ENCODE measurements around the gene GALR2.

The GALR2 gene, protein sequence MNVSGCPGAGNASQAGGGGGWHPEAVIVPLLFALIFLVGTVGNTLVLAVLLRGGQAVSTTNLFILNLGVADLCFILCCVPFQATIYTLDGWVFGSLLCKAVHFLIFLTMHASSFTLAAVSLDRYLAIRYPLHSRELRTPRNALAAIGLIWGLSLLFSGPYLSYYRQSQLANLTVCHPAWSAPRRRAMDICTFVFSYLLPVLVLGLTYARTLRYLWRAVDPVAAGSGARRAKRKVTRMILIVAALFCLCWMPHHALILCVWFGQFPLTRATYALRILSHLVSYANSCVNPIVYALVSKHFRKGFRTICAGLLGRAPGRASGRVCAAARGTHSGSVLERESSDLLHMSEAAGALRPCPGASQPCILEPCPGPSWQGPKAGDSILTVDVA

DNA sequence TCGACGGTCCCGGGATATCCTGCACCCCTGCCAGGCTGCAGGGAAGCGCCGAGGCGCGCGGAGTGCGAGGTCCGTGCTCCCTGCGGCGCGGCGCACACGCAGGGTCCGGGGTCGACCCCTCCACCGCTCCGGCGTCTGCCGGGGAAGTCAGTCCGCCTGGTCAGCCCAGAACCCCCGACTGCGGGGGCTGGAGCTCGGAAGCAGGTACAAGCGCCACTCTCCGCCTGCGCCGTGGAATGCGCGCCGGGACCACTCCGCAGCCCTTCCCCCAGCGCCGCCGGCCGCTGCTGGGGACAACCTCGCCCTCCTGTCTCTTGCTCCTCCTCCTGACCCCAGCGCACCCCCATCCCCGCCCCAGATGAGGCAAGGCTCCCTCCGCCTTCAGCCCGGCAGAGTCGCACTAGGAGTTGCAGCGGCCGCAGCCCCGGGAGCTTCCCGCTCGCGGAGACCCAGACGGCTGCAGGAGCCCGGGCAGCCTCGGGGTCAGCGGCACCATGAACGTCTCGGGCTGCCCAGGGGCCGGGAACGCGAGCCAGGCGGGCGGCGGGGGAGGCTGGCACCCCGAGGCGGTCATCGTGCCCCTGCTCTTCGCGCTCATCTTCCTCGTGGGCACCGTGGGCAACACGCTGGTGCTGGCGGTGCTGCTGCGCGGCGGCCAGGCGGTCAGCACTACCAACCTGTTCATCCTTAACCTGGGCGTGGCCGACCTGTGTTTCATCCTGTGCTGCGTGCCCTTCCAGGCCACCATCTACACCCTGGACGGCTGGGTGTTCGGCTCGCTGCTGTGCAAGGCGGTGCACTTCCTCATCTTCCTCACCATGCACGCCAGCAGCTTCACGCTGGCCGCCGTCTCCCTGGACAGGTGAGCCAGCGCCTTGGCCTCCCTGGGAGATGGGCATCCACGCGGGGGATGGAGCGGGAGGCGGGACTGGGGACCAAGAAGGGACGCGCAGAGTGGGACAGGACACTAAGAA lies at the start of gene GALR2:
TSS of gene GALR2 (plus strand) at position 392 of the 974 bp plus-strand sequence. CDS start at position 495, 103 bp downstream.
- ChIA-PET CTCF (interaction anchor here (0.8 to 1.3 kb wide), 2 partner anchors 9 to 11 kb away, joined by 3 to 4 read pairs; no protein-coding TSS in a partner anchor), POLR2A (no interaction called here)
- no peak for DNase-seq (ENCODE audit: extremely low spot score)
- TF ChIP-seq, protein P1, sequence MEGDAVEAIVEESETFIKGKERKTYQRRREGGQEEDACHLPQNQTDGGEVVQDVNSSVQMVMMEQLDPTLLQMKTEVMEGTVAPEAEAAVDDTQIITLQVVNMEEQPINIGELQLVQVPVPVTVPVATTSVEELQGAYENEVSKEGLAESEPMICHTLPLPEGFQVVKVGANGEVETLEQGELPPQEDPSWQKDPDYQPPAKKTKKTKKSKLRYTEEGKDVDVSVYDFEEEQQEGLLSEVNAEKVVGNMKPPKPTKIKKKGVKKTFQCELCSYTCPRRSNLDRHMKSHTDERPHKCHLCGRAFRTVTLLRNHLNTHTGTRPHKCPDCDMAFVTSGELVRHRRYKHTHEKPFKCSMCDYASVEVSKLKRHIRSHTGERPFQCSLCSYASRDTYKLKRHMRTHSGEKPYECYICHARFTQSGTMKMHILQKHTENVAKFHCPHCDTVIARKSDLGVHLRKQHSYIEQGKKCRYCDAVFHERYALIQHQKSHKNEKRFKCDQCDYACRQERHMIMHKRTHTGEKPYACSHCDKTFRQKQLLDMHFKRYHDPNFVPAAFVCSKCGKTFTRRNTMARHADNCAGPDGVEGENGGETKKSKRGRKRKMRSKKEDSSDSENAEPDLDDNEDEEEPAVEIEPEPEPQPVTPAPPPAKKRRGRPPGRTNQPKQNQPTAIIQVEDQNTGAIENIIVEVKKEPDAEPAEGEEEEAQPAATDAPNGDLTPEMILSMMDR (IDR thresholded peaks at IDR 0.05; ENCODE audit: control extremely low read depth, extremely low read depth, low read depth, missing control alignments) = no peak

DNA sequence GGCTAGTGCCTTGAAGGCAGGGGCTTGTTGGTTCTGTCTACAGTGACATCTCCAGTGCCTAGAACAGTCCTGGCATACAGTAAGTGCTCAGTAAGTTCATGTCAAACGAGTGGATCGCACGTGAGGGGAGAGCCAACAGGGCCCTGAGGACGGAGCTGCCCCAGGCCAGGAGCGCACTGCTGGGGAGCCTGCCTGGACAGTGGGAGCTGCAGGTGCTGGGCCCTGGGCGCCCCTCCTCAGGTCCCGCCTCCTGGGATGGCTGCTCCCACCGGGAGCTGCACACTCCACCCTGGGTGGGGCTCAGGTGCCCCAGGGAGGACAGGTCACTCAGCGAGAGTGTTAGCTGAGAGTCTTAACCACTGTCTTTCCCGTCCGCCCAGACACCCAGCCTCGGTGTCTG lies 49.3 kb upstream of the GALR2 start:
- no peak for DNase-seq (ENCODE audit: extremely low spot score)
- CTCF ChIA-PET = interaction anchor here (1.4 kb wide), 1 partner anchor 11 kb away, joined by 4 read pairs; no protein-coding TSS in a partner anchor
- POLR2A ChIA-PET = no interaction called here
- TF ChIP-seq, protein P1 (IDR thresholded peaks at IDR 0.05; ENCODE audit: control extremely low read depth, extremely low read depth, low read depth, missing control alignments) = no peak

DNA sequence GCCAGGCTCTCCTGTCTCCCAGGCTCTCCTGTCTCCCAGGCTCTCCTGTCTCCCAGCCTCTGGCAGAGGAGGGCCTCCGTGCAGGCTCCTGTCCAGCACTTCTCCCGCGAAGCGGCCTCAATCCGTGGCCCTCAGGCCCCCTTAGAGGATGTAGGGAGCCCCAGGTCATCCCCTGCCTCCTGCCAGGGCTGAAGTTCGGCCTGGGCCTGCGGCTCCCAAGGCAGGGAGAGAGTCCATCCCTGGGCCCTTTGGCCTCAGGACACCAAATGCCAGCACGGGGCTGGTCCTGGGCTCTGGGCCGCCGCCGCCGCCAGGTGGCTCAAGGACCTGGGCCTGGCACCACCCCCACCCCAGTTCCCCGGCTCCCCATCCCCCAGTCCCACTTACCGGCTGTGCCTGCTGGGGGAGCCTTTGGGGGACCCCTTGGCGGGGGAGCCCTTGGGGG lies 47.8 kb upstream of the GALR2 start:
- TF ChIP-seq, protein P1 (IDR thresholded peaks at IDR 0.05; ENCODE audit: control extremely low read depth, extremely low read depth, low read depth, missing control alignments) = no peak
- ChIA-PET CTCF (interaction anchor here (1.2 to 1.6 kb wide), 2 partner anchors 12 to 17 kb away, joined by 3 to 5 read pairs; no protein-coding TSS in a partner anchor), POLR2A (no interaction called here)
- no peak for DNase-seq (ENCODE audit: extremely low spot score)

DNA sequence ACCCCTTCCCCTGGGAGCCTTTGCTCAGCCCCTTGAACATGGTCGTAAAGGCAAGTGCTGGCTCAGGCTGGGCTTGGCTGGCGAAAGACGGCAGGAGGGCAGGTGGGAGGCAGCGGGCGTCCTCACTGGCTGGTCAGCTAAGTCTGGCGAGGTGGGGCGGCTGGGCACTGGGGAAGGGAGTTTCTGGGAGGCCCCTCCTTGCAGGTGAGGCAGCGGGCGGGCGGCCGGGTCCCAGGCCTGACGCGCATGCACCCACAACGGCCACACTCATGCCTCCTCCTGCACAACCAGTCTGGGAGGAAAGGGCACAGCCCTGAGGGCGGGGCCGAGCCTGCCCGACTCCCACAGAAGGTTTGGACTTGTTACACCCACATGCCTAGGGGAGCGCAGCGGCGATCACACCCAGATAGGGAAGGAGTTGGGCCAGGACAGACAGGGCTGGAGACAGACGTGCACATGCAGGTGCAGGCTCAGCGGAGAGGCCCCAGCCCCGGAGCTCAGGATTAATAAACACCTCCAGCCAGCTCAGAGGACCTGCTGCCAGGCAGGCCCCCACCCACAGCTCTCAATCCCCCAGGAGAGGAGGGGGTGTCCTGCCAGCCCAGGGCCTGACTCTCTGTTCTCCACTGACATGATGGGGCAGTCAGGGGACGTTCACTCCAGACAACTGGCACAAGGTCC lies 47.3 kb upstream of the GALR2 start, which contains the start of gene EVPL:
TSS of gene EVPL (minus strand) at position 148 of the 681 bp plus-strand sequence. CDS start at position 40, 108 bp downstream.
- ChIA-PET CTCF (interaction anchor here (1.2 to 1.6 kb wide), 2 partner anchors 13 to 17 kb away, joined by 3 to 5 read pairs; no protein-coding TSS in a partner anchor), POLR2A (no interaction called here)
- TF ChIP-seq, protein P1 (IDR thresholded peaks at IDR 0.05; ENCODE audit: control extremely low read depth, extremely low read depth, low read depth, missing control alignments) = no peak
- no peak for DNase-seq (ENCODE audit: extremely low spot score)

DNA sequence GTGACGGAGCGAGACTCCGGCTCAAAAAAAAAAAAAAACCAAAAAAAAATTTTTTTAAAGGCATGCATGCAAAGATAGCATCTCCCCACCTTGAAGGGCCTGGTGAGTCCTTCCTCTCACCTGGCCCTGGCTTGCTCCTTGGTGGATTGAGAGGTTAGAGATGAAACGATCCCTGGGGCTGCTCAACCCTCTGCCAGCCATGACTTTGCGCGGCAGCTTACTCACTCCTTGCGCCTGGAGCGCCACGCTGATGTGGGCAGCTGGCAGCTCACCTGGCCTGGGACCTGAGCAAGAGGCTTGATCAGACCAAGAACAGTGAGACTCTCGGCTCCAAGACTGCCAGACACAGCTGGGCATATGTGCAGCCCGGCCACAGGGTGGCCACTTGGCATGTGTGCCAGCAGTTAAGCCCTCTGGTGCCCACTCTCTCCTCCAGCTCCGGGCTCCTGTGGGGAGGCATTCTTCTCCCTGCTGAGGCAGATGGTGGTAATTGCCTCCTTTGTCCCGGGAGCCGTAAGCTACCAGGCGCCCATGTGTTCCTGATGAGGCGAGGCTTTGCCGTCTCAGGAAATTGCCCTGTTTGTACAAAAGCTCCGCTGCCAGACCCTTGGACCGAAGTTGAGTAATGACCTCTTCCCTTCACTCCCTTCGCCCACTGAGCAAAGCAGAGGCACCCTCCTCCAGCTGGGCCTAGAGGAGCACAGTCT lies 42.4 kb upstream of the GALR2 start:
- TF ChIP-seq, protein P1 (IDR thresholded peaks at IDR 0.05; ENCODE audit: control extremely low read depth, extremely low read depth, low read depth, missing control alignments) = no peak
- no peak for DNase-seq (ENCODE audit: extremely low spot score)
- ChIA-PET CTCF (interaction anchor here (0.9 to 4.2 kb wide), 6 partner anchors 10 to 271 kb away, joined by 3 to 24 read pairs (median 4); no protein-coding TSS in a partner anchor), POLR2A (no interaction called here)

Measured in GM10248 (cell line).